Fibroblast of mammary gland (primary cell): ENCODE data around the gene MTMR11.
A peak's percentile ranks its signal among the peaks of the same experiment; 100 is the strongest.

Source experiments
- DNase-seq: peaks from one replicate; pipeline ENCODE4 v3.0.0-alpha.2; 2010; ENCODE audit warnings: low read depth
- H3K4me3 ChIP-seq: 2 replicates; pipeline ENCODE4 v1.5.1; 2011; ENCODE audit warnings: low read depth, mild to moderate bottlenecking, low read length, moderate library complexity; ENCODE audit not compliant: control insufficient read depth
- TF ChIP-seq, protein P1 (sequence below): conservative IDR thresholded peaks from 2 replicates; pipeline ENCODE4 v1.5.1; 2011; ENCODE audit warnings: low read depth, low read length, inconsistent platforms; ENCODE audit not compliant: control insufficient read depth, insufficient read depth

Gene MTMR11

GRCh38 chr1:149936170-149936991 is at the start of gene MTMR11:
Gene MTMR11 (minus strand): TSS chr1:149936879. CDS start chr1:149936647, 232 bp downstream.
- TF ChIP-seq, protein P1, sequence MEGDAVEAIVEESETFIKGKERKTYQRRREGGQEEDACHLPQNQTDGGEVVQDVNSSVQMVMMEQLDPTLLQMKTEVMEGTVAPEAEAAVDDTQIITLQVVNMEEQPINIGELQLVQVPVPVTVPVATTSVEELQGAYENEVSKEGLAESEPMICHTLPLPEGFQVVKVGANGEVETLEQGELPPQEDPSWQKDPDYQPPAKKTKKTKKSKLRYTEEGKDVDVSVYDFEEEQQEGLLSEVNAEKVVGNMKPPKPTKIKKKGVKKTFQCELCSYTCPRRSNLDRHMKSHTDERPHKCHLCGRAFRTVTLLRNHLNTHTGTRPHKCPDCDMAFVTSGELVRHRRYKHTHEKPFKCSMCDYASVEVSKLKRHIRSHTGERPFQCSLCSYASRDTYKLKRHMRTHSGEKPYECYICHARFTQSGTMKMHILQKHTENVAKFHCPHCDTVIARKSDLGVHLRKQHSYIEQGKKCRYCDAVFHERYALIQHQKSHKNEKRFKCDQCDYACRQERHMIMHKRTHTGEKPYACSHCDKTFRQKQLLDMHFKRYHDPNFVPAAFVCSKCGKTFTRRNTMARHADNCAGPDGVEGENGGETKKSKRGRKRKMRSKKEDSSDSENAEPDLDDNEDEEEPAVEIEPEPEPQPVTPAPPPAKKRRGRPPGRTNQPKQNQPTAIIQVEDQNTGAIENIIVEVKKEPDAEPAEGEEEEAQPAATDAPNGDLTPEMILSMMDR: no peak
- H3K4me3 ChIP-seq: peak within 1 kb of the TSS; percentile 82
- peak; percentile 42 for DNase-seq

GRCh38 chr1:149979972-149980540 is 43.4 kb upstream of the MTMR11 start:
- no peak overlapping the region for H3K4me3 ChIP-seq
- no peak for DNase-seq
- TF ChIP-seq, protein P1: no peak

- no peak overlapping the region for H3K4me3 ChIP-seq
- TF ChIP-seq, protein P1: no peak
- DNase-seq: no peak
Observed at GRCh38 chr1:149979245-149979971, 42.7 kb upstream of the MTMR11 start.

GRCh38 chr1:149978547-149979023 is 41.9 kb upstream of the MTMR11 start:
- no peak for DNase-seq
- no peak overlapping the region for H3K4me3 ChIP-seq
- TF ChIP-seq, protein P1: no peak

DNA sequence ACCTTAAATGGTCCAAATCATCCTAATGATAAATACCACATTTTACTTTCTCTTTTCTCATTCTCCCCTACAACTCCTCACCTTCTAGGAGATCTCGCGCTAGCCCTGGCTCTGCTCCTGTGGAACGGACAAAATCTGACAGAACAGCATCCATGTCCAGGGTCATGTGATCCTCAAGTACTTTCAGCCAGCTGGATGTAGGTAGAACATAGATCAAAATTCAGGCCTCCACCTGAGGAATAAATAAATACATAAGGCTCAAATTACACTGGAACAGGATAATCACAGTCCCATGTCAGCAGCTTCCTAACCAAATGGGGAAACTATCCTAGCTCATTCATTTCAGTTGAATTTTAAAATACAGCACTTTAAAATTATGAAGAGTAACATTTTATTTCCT is 40.7 kb upstream of the MTMR11 start:
- TF ChIP-seq, protein P1: no peak
- DNase-seq: no peak
- no peak overlapping the region for H3K4me3 ChIP-seq

GRCh38 chr1:149972547-149972946 is 35.9 kb upstream of the MTMR11 start:
- TF ChIP-seq, protein P1: no peak
- DNase-seq: no peak
- H3K4me3 ChIP-seq: no peak overlapping the region
